Fibroblast of lung (primary cell): Measurements from ENCODE around the gene FGGY. TPM values are rescaled to one million over a fixed set of nuclear protein-coding genes. Genes with fewer than 3 reads are reported as not detected.

ENCODE experiments used
- DNase-seq, 2 donors: peaks; one replicate each; pipeline versions ENCODE4 v3.0.0 to v3.0.0-alpha.2; 2010; ENCODE audit warnings: low read depth in 2 of 2
- H2AFZ ChIP-seq: 2 replicates; pipeline ENCODE4 v1.5.1; 2012; ENCODE audit warnings: low read length, control low read depth, inconsistent platforms
- H3K27ac ChIP-seq: 2 replicates; pipeline ENCODE4 v1.5.1; 2011; ENCODE audit warnings: low read length, control low read depth; ENCODE audit not compliant: insufficient read depth
- H3K27me3 ChIP-seq: 2 replicates; pipeline ENCODE4 v1.5.1; 2011; ENCODE audit warnings: mild to moderate bottlenecking, low read length; ENCODE audit not compliant: control insufficient read depth, insufficient read depth
- H3K36me3 ChIP-seq: 2 replicates; pipeline ENCODE4 v1.5.1; 2011; ENCODE audit warnings: low read length; ENCODE audit not compliant: control insufficient read depth, insufficient read depth
- H3K4me1 ChIP-seq: 2 replicates; pipeline ENCODE4 v1.5.1; 2011; ENCODE audit warnings: low read length; ENCODE audit not compliant: control insufficient read depth, insufficient read depth; ENCODE audit errors: extremely low read depth
- H3K4me2 ChIP-seq: 2 replicates; pipeline ENCODE4 v1.5.1; 2011; ENCODE audit warnings: low read length, control low read depth; ENCODE audit not compliant: insufficient read depth; ENCODE audit errors: extremely low read depth
- H3K4me3 ChIP-seq, 4 experiments: fragments of 200-600 bp in 1 of 4; sonication (generic) in 1 of 4; replicated peaks in 1 of 4; 2 replicates each; pipeline ENCODE4 v1.5.1; 2011 to 2016; ENCODE audit warnings: low read length in 4 of 4, low read depth in 3 of 4, mild to moderate bottlenecking in 3 of 4, control low read depth in 2 of 4, inconsistent platforms in 1 of 4, mixed read lengths in 1 of 4; ENCODE audit not compliant: insufficient read depth in 1 of 4; ENCODE audit errors: control extremely low read depth in 1 of 4
- H3K79me2 ChIP-seq: 2 replicates; pipeline ENCODE4 v1.5.1; 2012; ENCODE audit warnings: mild to moderate bottlenecking, low read length, inconsistent platforms; ENCODE audit not compliant: control insufficient read depth, insufficient read depth
- H3K9ac ChIP-seq: 2 replicates; pipeline ENCODE4 v1.5.1; 2011; ENCODE audit warnings: mild to moderate bottlenecking, low read length, control low read depth; ENCODE audit not compliant: insufficient read depth
- H3K9me3 ChIP-seq: 2 replicates; pipeline ENCODE4 v1.5.1; 2012; ENCODE audit warnings: low read depth, low read length; ENCODE audit not compliant: control insufficient read depth, insufficient read depth
- H4K20me1 ChIP-seq: 2 replicates; pipeline ENCODE4 v1.5.1; 2011; ENCODE audit warnings: low read length; ENCODE audit not compliant: control insufficient read depth, insufficient read depth; ENCODE audit errors: extremely low read depth
- EZH2 ChIP-seq: IDR thresholded peaks from 2 replicates; pipeline ENCODE4 v1.5.1; 2012; ENCODE audit warnings: low read length, control low read depth, mild to moderate bottlenecking; ENCODE audit errors: missing control alignments
- polyA plus RNA-seq, 2 donors: library from polyadenylated mRNA; depleted of rRNA in 1 of 2; stranded (reverse) in 1 of 2; unstranded in 1 of 2; fragments of >200 nt; gene quantifications; 2 replicates each; pipeline ENCODE4 v1.2.1, GENCODE V29; 2011 to 2012; ENCODE audit warnings: missing spikeins in 1 of 2
- total RNA-seq: library from RNA; depleted of rRNA; stranded (reverse); fragments of >200 nt; gene quantifications from 2 replicates; pipeline ENCODE4 v1.2.1, GENCODE V29; 2014
- TF ChIP-seq, protein P1 (sequence below), 2 donors: IDR thresholded peaks in 1 of 2; conservative IDR thresholded peaks in 1 of 2; 1 replicate in 1 of 2; 2 replicates in 1 of 2; pipeline ENCODE4 v1.5.1; 2011 to 2012; ENCODE audit warnings: low read length in 2 of 2, control low read depth in 1 of 2, inconsistent platforms in 1 of 2, low read depth in 1 of 2, mild to moderate bottlenecking in 1 of 2

The FGGY gene
- total and polyA plus RNA-seq, 2 donors (not counting 1 experiment from before 2014, with no cell fraction given), result 9.5 to 32.4 TPM

- H4K20me1 ChIP-seq, result no peaks in the 10 kb centered on the region
- no peak overlapping the region for H3K9ac ChIP-seq
These were observed 455.9 kb downstream of the FGGY start for GRCh38 chr1:59752556-59753414.

DNA sequence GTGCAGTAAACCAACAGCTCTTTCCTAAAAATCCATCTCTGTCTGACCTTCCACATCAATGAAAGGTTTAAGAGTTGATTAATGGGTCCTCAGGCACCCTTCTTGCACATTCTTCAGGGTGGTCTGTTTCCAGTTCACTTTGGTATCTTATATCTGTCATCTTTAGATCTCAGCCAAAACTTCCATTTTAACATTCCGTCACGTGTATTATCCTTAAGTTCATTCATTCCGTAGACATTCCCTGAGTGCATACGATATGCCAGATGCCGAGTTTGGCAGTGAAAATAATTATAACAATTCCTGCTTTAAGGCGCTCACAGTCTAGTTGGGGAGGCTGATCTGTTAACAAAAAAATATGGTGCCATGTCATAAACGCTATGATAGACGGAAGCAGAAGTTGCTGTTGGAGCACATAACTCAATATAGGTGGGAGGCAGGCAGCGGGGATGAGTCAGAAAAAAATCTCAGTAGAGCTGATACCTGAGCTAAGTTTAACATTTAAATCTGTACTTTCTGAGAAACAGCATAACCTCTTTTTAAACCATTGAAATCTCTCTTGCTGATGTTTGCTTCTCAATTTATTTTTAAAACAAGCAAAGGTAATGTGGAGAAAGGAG, 458.3 kb downstream of the FGGY start:
- H3K9me3 ChIP-seq, result no peaks in the 10 kb centered on the region
- DNase-seq, result no peak
- H2AFZ ChIP-seq, result no peak overlapping the region
- TF ChIP-seq EZH2, result no peak
- TF ChIP-seq, protein P1, sequence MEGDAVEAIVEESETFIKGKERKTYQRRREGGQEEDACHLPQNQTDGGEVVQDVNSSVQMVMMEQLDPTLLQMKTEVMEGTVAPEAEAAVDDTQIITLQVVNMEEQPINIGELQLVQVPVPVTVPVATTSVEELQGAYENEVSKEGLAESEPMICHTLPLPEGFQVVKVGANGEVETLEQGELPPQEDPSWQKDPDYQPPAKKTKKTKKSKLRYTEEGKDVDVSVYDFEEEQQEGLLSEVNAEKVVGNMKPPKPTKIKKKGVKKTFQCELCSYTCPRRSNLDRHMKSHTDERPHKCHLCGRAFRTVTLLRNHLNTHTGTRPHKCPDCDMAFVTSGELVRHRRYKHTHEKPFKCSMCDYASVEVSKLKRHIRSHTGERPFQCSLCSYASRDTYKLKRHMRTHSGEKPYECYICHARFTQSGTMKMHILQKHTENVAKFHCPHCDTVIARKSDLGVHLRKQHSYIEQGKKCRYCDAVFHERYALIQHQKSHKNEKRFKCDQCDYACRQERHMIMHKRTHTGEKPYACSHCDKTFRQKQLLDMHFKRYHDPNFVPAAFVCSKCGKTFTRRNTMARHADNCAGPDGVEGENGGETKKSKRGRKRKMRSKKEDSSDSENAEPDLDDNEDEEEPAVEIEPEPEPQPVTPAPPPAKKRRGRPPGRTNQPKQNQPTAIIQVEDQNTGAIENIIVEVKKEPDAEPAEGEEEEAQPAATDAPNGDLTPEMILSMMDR (conservative IDR thresholded peaks at IDR 0.05 in 1 of 2, IDR thresholded peaks at IDR 0.05 in 1 of 2; ENCODE audit: low read depth in 1 of 2, low read length in 2 of 2), result no peak
- H3K9ac ChIP-seq, result no peak overlapping the region
- H3K36me3 ChIP-seq, result no peaks in the 10 kb centered on the region
- no peaks in the 10 kb centered on the region for H3K27me3 ChIP-seq
- H3K27ac ChIP-seq, result no peak overlapping the region
- H3K79me2 ChIP-seq, result no peaks in the 10 kb centered on the region
- peaks cover 8% of the 10 kb centered on the region for H3K4me1 ChIP-seq
- H3K4me3 ChIP-seq, result no peak overlapping the region
- H3K4me2 ChIP-seq, result no peak overlapping the region
- H4K20me1 ChIP-seq, result no peaks in the 10 kb centered on the region

More at GRCh38 chr1:59752556-59753414, 455.9 kb downstream of the FGGY start:
- H3K9me3 ChIP-seq, result no peaks in the 10 kb centered on the region
- no peaks in the 10 kb centered on the region for H3K27me3 ChIP-seq
- TF ChIP-seq, protein P1 (conservative IDR thresholded peaks at IDR 0.05 in 1 of 2, IDR thresholded peaks at IDR 0.05 in 1 of 2; ENCODE audit: low read depth in 1 of 2, low read length in 2 of 2), result no peak
- TF ChIP-seq EZH2, result no peak
- no peak overlapping the region for H3K27ac ChIP-seq
- H2AFZ ChIP-seq, result no peak overlapping the region
- no peak for DNase-seq
- H3K4me2 ChIP-seq, result no peak overlapping the region
- H3K4me1 ChIP-seq, result peaks cover 5% of the 10 kb centered on the region
- H3K79me2 ChIP-seq, result no peaks in the 10 kb centered on the region
- H3K4me3 ChIP-seq, result no peak overlapping the region
- no peaks in the 10 kb centered on the region for H3K36me3 ChIP-seq

- TF ChIP-seq EZH2, result no peak
- TF ChIP-seq, protein P1 (conservative IDR thresholded peaks at IDR 0.05 in 1 of 2, IDR thresholded peaks at IDR 0.05 in 1 of 2; ENCODE audit: low read depth in 1 of 2, low read length in 2 of 2), result no peak
- no peak overlapping the region for H3K9ac ChIP-seq
- no peaks in the 10 kb centered on the region for H4K20me1 ChIP-seq
- H3K4me1 ChIP-seq, result peaks cover 3% of the 10 kb centered on the region
- no peak overlapping the region for H3K4me2 ChIP-seq
- no peak overlapping the region for H2AFZ ChIP-seq
- no peaks in the 10 kb centered on the region for H3K36me3 ChIP-seq
- H3K27ac ChIP-seq, result no peak overlapping the region
- no peak overlapping the region for H3K4me3 ChIP-seq
- DNase-seq, result no peak
- no peaks in the 10 kb centered on the region for H3K27me3 ChIP-seq
- H3K79me2 ChIP-seq, result no peaks in the 10 kb centered on the region
- H3K9me3 ChIP-seq, result no peaks in the 10 kb centered on the region
These were observed 460.4 kb downstream of the FGGY start for GRCh38 chr1:59757197-59757747.
